SIG-M5 treated with dmso at 0.1 percent for 504 hours (cell line): Measurements from ENCODE around the gene PIEZO1.
"Not testable (repeated sequence)": the region's sequence is repeated elsewhere in the genome, so short reads cannot be mapped to it uniquely, and the experiment has no call there.

Experiments
- DNase-seq: peaks from one replicate; lab custom pipeline; 2025; ENCODE audit not compliant: unreplicated experiment; lab: John Stamatoyannopoulos, UW

The PIEZO1 gene

GRCh38 chr16:88678224-88678979, 106.6 kb downstream of the PIEZO1 start:
- DNase-seq: no peak

GRCh38 chr16:88677721-88678120, 107.3 kb downstream of the PIEZO1 start:
- no peak for DNase-seq

- DNase-seq: no peak
Observed at GRCh38 chr16:88676502-88677242, 108.3 kb downstream of the PIEZO1 start.

GRCh38 chr16:88673716-88674379, 111.2 kb downstream of the PIEZO1 start:
- no peak for DNase-seq

- no peak for DNase-seq
Observed at GRCh38 chr16:88672776-88673175, 112.2 kb downstream of the PIEZO1 start.

- no peak for DNase-seq
Observed at GRCh38 chr16:88671806-88672205, 113.2 kb downstream of the PIEZO1 start.

- DNase-seq: no peak
Observed at GRCh38 chr16:88669980-88670379, 115.0 kb downstream of the PIEZO1 start.

- not testable (repeated sequence) for DNase-seq
Observed at GRCh38 chr16:88669493-88669892, 115.5 kb downstream of the PIEZO1 start.

GRCh38 chr16:88667461-88667860, 117.6 kb downstream of the PIEZO1 start:
- DNase-seq: no peak

GRCh38 chr16:88665570-88665969, 119.5 kb downstream of the PIEZO1 start:
- no peak for DNase-seq
